Caco-2 (cell line): ENCODE results near the gene SKA1. TPM values are rescaled to one million over a fixed set of nuclear protein-coding genes. Genes with fewer than 3 reads are reported as not detected.

ENCODE experiments used
- BruUV-seq: library from RNA; stranded (reverse); fragments of 400-500 nt; replicated peaks from 2 replicates; lab custom pipeline; 2021; lab: Mats Ljungman, UMichigan
- CTCF ChIA-PET: fragments of 300-600 bp; sonication (Branson Sonifier 250); formaldehyde crosslinking; loops from one replicate; lab custom pipeline; 2022; ENCODE audit warnings: antibody characterized with exemption; lab: Charles Lee
- POLR2A ChIA-PET: fragments of 300-600 bp; sonication (Branson Sonifier 250); formaldehyde crosslinking; loops from one replicate; lab custom pipeline; 2022; ENCODE audit warnings: antibody characterized with exemption; lab: Charles Lee
- DNase-seq, 2 experiments: peaks; one replicate each; pipeline versions ENCODE4 v3.0.0 to v3.0.0-alpha.2; 2020 to 2022
- H3K27me3 ChIP-seq: replicated peaks from 2 replicates; pipeline ENCODE4 v1.6.0; 2011; ENCODE audit warnings: low read length; ENCODE audit not compliant: control insufficient read depth, insufficient read depth
- H3K36me3 ChIP-seq: 2 replicates; pipeline ENCODE4 v1.5.1; 2011; ENCODE audit warnings: low read length; ENCODE audit not compliant: control insufficient read depth, insufficient read depth
- H3K4me1 ChIP-seq: fragments of 250-450 bp; sonication (Bioruptor Pico); 2 replicates; pipeline ENCODE4 v1.5.1; 2020; ENCODE audit warnings: mild to moderate bottlenecking
- H3K4me3 ChIP-seq: 2 replicates; pipeline ENCODE4 v1.5.1; 2011; ENCODE audit warnings: low read depth, mild to moderate bottlenecking, control low read depth, low read length
- H3K9me3 ChIP-seq: fragments of 250-450 bp; sonication (Bioruptor Pico); 2 replicates; pipeline ENCODE4 v1.5.1; 2020; ENCODE audit warnings: mild to moderate bottlenecking, moderate library complexity
- H3K27ac Mint-ChIP-seq: one replicate; pipeline ENCODE4 v1.8.0; 2022; ENCODE audit warnings: mixed read lengths; ENCODE audit not compliant: unreplicated experiment
- H3K27me3 Mint-ChIP-seq: one replicate; pipeline ENCODE4 v1.8.0; 2022; ENCODE audit warnings: mixed read lengths; ENCODE audit not compliant: insufficient read depth, unreplicated experiment
- H3K36me3 Mint-ChIP-seq: one replicate; pipeline ENCODE4 v1.8.0; 2022; ENCODE audit warnings: mild to moderate bottlenecking, mixed read lengths; ENCODE audit not compliant: insufficient read depth, unreplicated experiment
- H3K4me1 Mint-ChIP-seq: one replicate; pipeline ENCODE4 v1.8.0; 2022; ENCODE audit warnings: low read depth, mixed read lengths; ENCODE audit not compliant: unreplicated experiment
- H3K4me3 Mint-ChIP-seq: one replicate; pipeline ENCODE4 v1.8.0; 2022; ENCODE audit warnings: mild to moderate bottlenecking, moderate library complexity, mixed read lengths; ENCODE audit not compliant: unreplicated experiment
- H3K9me3 Mint-ChIP-seq: one replicate; pipeline ENCODE4 v1.8.0; 2022; ENCODE audit warnings: mixed read lengths; ENCODE audit not compliant: unreplicated experiment
- intact Hi-C: fragments of 100-400 bp; cut with micrococcal nuclease; formaldehyde crosslinking; loops from one replicate; pipeline ENCODE4 v1.10.0; 2022; ENCODE audit not compliant: unreplicated experiment
- total RNA-seq: library from RNA; stranded (reverse); gene quantifications from 2 replicates; pipeline ENCODE4 v1.2.3, GENCODE V29; 2022
- TF ChIP-seq, protein P1 (sequence below), 2 experiments: fragments of 200-600 bp in 1 of 2; IDR thresholded peaks; 1 replicate in 1 of 2; 2 replicates in 1 of 2; pipeline versions ENCODE4 v1.5.1 to v1.8.0; 2011 to 2022; ENCODE audit warnings: antibody characterized with exemption in 1 of 2, control low read depth in 1 of 2, inconsistent platforms in 1 of 2, low read depth in 1 of 2, low read length in 1 of 2, mild to moderate bottlenecking in 1 of 2, moderate library complexity in 1 of 2; ENCODE audit not compliant: insufficient read depth in 1 of 2, severe bottlenecking in 1 of 2, unreplicated experiment in 1 of 2

SKA1 gene
- total RNA-seq, 1 experiment from 2014 or later, result 32.4 TPM

DNA sequence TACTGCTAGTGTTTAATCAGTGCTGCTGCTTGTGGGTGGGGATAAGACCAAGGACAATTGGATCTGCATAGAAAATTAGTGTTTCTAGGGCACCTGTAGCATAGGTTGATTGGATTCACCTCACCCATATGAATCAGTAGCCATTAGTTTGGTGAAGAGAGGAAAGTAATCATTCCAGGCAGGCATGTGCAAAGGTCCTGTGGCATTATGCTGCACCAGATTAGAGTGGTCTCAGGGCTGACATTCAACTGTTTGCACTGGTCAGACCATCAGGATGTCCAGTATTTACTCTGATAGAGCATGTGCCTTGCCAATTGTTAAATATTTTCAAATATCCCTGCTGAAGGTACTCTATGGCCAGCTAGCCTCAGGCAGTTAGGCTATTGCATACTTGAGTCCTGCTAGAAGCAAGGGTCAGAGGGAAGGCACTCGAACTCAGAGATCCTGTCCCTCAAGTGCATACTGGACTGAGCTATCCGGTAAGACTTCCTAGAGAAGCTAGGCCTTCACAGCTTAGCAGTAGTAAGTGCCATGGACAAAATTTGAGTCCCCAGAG is 64.7 kb downstream of the SKA1 start:
- intact Hi-C loops, result no loop called here
- Histone ChIP-seq H3K27me3 (no peaks in the 10 kb centered on the region), H3K4me3 (no peak overlapping the region), H3K9me3 (no peaks in the 10 kb centered on the region), H3K36me3 (no peaks in the 10 kb centered on the region), H3K4me1 (no peaks in the 10 kb centered on the region)
- no TSS peak for BruUV-seq
- CTCF ChIA-PET, result no interaction called here
- DNase-seq, result no peak
- TF ChIP-seq, protein P1, sequence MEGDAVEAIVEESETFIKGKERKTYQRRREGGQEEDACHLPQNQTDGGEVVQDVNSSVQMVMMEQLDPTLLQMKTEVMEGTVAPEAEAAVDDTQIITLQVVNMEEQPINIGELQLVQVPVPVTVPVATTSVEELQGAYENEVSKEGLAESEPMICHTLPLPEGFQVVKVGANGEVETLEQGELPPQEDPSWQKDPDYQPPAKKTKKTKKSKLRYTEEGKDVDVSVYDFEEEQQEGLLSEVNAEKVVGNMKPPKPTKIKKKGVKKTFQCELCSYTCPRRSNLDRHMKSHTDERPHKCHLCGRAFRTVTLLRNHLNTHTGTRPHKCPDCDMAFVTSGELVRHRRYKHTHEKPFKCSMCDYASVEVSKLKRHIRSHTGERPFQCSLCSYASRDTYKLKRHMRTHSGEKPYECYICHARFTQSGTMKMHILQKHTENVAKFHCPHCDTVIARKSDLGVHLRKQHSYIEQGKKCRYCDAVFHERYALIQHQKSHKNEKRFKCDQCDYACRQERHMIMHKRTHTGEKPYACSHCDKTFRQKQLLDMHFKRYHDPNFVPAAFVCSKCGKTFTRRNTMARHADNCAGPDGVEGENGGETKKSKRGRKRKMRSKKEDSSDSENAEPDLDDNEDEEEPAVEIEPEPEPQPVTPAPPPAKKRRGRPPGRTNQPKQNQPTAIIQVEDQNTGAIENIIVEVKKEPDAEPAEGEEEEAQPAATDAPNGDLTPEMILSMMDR (IDR thresholded peaks at IDR 0.05; ENCODE audit: insufficient read depth in 1 of 2, low read depth in 1 of 2, low read length in 1 of 2, severe bottlenecking in 1 of 2, unreplicated experiment in 1 of 2), result no peak
- POLR2A ChIA-PET, result no interaction called here
- H3K27ac Mint-ChIP-seq, result no peak overlapping the region
- H3K9me3 Mint-ChIP-seq, result no peaks in the 10 kb centered on the region
- no peaks in the 10 kb centered on the region for H3K27me3 Mint-ChIP-seq
- no peaks in the 10 kb centered on the region for H3K4me1 Mint-ChIP-seq
- no peaks in the 10 kb centered on the region for H3K36me3 Mint-ChIP-seq
- no peak overlapping the region for H3K4me3 Mint-ChIP-seq

DNA sequence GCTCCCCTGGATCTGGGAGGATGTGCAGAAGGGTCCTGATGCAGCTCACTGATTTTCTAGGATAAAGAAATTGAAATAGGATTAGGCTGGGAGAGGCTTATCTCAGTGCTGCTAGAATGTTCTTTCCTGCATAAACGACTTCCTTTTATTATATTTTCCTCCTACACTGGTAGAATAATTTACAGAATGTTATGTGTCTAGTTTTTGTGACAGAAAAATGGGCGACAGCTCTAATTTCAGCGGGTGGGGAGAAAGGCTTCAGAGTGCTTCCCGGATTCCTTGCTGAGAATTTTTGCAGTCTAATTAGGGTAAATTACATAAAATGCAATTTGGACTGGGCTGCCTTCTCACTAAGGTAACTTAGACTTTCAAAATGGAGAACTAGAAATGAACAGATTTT is 66.2 kb downstream of the SKA1 start:
- no peaks in the 10 kb centered on the region for H3K4me1 Mint-ChIP-seq
- H3K36me3 Mint-ChIP-seq, result no peaks in the 10 kb centered on the region
- no peak overlapping the region for H3K4me3 Mint-ChIP-seq
- intact Hi-C loops, result no loop called here
- CTCF ChIA-PET, result no interaction called here
- H3K27me3 ChIP-seq, result no peaks in the 10 kb centered on the region
- H3K4me1 ChIP-seq, result no peaks in the 10 kb centered on the region
- H3K27me3 Mint-ChIP-seq, result no peaks in the 10 kb centered on the region
- no peak overlapping the region for H3K27ac Mint-ChIP-seq
- no peak overlapping the region for H3K4me3 ChIP-seq
- BruUV-seq, result no TSS peak
- no peaks in the 10 kb centered on the region for H3K36me3 ChIP-seq
- TF ChIP-seq, protein P1 (IDR thresholded peaks at IDR 0.05; ENCODE audit: insufficient read depth in 1 of 2, low read depth in 1 of 2, low read length in 1 of 2, severe bottlenecking in 1 of 2, unreplicated experiment in 1 of 2), result no peak
- DNase-seq, result no peak
- H3K9me3 Mint-ChIP-seq, result peaks cover 10% of the 10 kb centered on the region
- no peaks in the 10 kb centered on the region for H3K9me3 ChIP-seq
- POLR2A ChIA-PET, result no interaction called here

DNA sequence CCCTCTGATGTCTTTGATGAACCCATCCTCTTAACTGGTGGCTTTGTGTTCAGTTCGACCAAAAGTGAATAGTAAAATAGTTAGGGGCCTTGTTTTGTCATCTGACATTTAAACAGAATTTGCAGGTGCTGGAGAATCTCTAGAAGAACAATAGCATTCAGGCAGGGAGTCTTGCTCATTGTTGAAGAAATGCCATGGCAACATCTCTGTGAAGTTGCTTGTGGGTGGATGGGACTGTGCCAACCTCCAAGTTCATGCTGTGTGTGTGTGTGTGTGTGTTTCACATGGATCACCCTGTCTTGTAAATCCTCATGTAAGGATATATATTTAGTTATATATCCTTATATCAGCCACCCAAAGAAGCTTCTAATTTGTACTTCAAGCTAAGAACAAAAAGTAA is 66.7 kb downstream of the SKA1 start:
- peaks cover 10% of the 10 kb centered on the region for H3K9me3 Mint-ChIP-seq
- TF ChIP-seq, protein P1 (IDR thresholded peaks at IDR 0.05; ENCODE audit: insufficient read depth in 1 of 2, low read depth in 1 of 2, low read length in 1 of 2, severe bottlenecking in 1 of 2, unreplicated experiment in 1 of 2), result no peak
- no peak overlapping the region for H3K27ac Mint-ChIP-seq
- no peaks in the 10 kb centered on the region for H3K4me1 Mint-ChIP-seq
- H3K27me3 Mint-ChIP-seq, result no peaks in the 10 kb centered on the region
- H3K4me3 ChIP-seq, result no peak overlapping the region
- intact Hi-C loops, result no loop called here
- ChIA-PET CTCF (no interaction called here), POLR2A (no interaction called here)
- H3K36me3 ChIP-seq, result no peaks in the 10 kb centered on the region
- DNase-seq, result no peak
- H3K4me1 ChIP-seq, result no peaks in the 10 kb centered on the region
- H3K27me3 ChIP-seq, result no peaks in the 10 kb centered on the region
- BruUV-seq, result no TSS peak
- no peaks in the 10 kb centered on the region for H3K36me3 Mint-ChIP-seq
- no peaks in the 10 kb centered on the region for H3K9me3 ChIP-seq
- no peak overlapping the region for H3K4me3 Mint-ChIP-seq

Other genes starting within 250 kb of the SKA1 start
- 28.3 and 28.6 TPM in 2 replicates for gene MYO5B, start 179.9 kb upstream of the SKA1 start, total RNA-seq
- 0.23 TPM in 1 of 2 replicates, not detected in the other for gene CFAP53, start 108.6 kb upstream of the SKA1 start, total RNA-seq
- gene MBD1, start 93.5 kb upstream of the SKA1 start, total RNA-seq, result 31.1 and 34.7 TPM in 2 replicates
- 37.7 and 41.5 TPM in 2 replicates for gene CXXC1, start 87.4 kb upstream of the SKA1 start, total RNA-seq
- gene MAPK4, start 185.0 kb downstream of the SKA1 start, total RNA-seq, result 0.63 and 0.88 TPM in 2 replicates